Subcutaneous adipose tissue (tissue), 4 donors: Measurements from ENCODE around the gene DPH3. TPM values are rescaled to one million over a fixed set of nuclear protein-coding genes. Genes with fewer than 3 reads are reported as not detected.

Source experiments
- total RNA-seq, 4 donors: library from RNA; depleted of rRNA; stranded (reverse); fragments of >200 nt; gene quantifications; one replicate each; pipeline ENCODE4 v1.1.0, GENCODE V29; 2016
- TF ChIP-seq, protein P1 (sequence below): fragments of 450-650 bp; IDR thresholded peaks from one replicate; pipeline ENCODE4 v1.5.1; 2016; ENCODE audit warnings: low read depth, mild to moderate bottlenecking, control low read depth, antibody characterized with exemption, moderate library complexity

Gene DPH3
- total RNA-seq, 4 donors from 2014 or later, result 22.0 to 68.5 (median 32.9) TPM

DNA sequence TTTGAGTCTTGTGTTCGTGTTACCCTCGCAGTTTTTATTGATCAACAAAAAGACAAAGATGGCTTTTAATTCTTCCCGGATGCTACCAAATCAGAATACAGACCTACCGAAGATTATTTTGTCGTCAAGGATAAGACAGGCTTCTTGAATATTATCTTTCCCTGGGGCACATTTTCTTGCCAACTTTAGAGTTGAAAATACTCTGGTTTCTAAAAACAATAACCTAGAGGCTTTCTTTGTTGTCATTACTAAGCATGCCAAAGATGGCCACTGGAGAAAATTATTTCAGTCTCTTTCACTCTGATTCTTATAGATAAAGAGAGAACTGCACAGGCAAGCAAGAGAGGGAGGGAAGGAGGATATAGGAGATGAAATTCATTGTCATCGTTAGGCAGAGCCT is 34.1 kb upstream of the DPH3 start:
- TF ChIP-seq, protein P1, sequence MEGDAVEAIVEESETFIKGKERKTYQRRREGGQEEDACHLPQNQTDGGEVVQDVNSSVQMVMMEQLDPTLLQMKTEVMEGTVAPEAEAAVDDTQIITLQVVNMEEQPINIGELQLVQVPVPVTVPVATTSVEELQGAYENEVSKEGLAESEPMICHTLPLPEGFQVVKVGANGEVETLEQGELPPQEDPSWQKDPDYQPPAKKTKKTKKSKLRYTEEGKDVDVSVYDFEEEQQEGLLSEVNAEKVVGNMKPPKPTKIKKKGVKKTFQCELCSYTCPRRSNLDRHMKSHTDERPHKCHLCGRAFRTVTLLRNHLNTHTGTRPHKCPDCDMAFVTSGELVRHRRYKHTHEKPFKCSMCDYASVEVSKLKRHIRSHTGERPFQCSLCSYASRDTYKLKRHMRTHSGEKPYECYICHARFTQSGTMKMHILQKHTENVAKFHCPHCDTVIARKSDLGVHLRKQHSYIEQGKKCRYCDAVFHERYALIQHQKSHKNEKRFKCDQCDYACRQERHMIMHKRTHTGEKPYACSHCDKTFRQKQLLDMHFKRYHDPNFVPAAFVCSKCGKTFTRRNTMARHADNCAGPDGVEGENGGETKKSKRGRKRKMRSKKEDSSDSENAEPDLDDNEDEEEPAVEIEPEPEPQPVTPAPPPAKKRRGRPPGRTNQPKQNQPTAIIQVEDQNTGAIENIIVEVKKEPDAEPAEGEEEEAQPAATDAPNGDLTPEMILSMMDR, result no peak

DNA sequence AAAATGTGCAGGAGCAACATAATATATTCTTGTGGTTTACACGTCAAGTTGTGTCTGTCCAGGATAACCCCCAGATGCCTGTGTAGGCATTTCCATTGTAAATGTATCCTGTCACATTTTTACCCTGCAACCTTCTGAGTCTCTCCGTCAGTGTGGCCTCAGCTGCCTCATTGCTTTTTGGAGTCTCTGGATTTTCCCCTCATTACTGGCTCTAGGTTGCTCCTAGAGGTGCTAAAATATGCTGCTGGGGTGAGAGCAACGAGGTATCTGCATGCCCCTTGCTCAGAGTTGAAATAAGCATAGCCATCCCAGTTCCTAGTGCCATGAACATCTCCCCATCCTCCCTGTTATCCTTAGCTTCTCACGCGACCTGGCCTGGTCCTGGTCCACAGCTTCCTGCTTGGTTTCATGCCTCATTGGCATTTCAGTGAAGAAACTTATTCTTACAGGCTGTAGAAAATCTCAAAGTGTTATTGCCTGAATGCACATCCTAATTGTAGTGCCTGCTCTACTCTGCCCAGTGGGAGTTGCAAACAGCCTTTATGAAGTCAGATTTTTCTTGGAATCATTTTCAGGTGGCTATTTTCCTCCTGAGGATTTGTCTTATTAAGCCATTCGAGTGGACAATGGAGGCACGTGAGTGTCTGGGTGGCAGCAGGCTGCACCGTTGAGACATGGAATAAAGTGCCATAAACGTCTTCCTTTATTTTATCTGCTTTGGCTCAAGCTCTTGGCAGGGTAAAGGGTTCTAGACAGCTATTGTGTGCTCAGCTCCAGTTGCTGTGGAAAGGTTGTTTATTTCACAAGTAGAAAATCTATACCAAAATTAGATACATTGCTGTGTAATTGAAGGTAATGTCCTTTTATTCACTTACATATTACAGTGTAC is 33.5 kb upstream of the DPH3 start:
- TF ChIP-seq, protein P1, result no peak

DNA sequence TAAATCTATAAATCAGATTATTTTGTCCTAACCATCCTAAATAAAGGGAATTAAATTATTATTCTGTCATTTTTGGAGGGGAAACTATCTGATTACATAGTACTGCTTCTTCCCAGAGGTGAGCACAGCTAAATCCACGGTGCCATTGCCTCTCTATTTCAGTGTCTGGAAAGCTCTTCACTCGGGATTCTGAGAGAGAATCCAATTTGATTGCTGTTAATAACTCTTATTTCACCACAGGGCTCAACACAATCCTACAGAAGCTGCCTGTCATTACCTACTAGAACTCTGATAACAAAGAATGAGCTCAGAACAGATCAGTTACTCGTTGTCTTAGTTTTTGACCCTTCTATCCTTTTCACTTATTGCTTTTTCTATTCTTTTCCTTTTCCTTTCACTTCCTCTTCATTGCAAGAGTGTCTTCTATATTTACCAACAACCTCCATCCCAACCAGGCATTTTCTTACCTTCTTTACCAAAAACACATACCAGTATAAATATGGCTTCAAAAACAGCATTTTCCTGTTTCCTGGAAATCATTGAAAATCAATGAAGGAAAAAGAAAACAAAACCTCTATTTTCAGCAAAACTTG is 30.7 kb upstream of the DPH3 start:
- TF ChIP-seq, protein P1, result no peak

DNA sequence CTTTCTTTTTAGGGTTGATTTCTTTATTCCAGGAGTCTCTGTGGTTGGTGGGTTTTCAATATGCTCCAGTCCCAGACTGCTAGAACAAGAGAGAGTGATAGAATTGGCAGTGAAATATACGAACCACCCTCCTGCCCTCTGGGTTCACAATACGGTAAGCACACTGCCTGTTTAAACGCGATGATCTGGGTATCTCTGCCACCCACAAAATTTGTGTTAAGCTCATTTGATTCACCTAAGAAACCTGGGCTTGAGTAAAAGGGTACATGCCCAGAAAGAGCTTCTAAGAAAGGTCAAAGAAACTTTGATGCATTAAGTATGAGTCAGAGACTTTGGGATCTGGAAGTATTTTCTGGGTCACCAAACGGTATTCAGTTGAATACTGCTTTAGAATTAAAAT is 30.1 kb upstream of the DPH3 start:
- TF ChIP-seq, protein P1, result no peak

DNA sequence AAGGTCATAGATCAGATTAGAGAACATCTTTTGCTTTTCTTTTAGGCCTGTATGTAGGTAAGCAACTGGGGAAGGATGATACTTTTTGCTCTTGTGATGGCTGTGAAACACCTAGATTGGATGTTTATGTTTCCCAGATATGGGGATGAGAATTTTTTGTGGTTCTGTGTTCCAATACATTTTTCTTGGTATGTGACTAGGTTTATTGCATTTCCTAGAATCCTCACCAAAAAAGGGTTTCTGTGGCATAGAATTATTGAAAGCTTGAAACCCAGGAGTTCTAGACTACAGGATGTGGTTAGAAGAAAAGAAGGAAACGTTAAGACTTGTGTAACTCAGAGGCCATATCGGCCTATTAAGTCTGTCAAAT is 26.1 kb upstream of the DPH3 start:
- TF ChIP-seq, protein P1, result no peak

DNA sequence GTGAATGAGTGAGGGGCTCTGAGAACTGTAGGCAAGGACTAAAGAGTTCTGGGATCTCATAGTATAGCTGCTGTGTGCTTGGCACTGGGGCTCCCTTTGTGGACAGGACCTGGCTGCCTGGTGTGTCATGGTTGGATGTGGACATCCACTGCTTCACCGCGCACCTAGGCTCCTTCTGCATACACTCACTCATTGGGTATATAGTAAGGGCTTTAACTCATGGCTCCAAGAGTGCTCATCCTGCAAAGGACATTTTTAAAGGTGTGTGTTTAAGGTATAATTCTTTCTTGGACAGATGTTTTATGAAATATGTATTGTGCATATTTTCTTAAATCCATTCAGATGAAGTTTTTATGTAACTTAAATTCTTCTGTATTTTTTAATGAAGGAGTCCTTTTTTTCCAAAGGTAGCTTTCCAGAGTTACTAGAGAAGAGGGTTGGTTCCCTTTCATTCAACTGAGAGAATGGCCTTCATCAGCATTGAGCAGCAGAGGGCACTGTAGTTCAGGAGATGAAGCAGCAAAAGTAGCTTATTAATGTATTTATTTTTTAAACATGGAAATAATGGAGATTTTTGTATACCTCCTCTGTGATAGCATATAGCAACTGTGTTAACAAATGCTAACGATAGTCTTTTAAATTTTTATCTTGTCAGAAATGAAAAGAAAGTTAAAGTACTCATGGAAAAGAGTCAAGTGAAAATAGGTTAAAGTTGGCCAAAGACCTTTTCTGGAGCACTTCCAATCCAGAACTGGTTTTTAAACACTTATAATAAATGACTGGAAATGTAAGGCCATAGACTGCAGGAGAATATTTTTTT is 25.5 kb upstream of the DPH3 start:
- TF ChIP-seq, protein P1, result no peak
